ENCODE results near the gene PHACTR2.

DNA sequence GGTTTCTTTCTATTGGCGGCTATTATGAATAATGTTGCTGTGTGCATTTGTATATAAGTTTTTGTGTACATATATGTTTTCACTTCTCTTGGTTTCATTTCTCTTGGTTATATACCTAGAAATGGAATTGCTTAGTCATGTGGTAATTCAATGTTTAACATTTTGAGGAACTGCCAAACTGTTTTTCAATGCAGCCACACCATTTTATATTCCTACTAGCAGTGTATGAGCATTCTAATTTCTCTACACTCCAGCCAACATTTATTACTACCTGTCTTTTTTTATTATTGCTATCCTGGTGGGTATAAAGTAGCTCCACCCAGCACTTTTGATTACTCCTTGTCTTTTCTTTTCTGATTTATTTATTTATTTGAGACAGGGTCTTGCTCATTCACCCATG, 54.8 kb downstream of the PHACTR2 start:
- TF ChIP-seq PTBP1 (IDR thresholded peaks at IDR 0.05; ENCODE audit: low read depth, low read length, poor library complexity, severe bottlenecking) (no peak), SMARCE1 (IDR thresholded peaks at IDR 0.05; ENCODE audit: borderline replicate concordance) (no peak), ZNF143 (CRISPR knock-in tag; IDR thresholded peaks at IDR 0.05) (no peak), CREB1 (IDR thresholded peaks at IDR 0.05) (no peak), CREB1 (CRISPR knock-in tag; IDR thresholded peaks at IDR 0.05) (no peak), ZNF317 (CRISPR knock-in tag; IDR thresholded peaks at IDR 0.05) (no peak), MXD4 (CRISPR knock-in tag; IDR thresholded peaks at IDR 0.05) (no peak)
- TF ChIP-seq, protein P1, sequence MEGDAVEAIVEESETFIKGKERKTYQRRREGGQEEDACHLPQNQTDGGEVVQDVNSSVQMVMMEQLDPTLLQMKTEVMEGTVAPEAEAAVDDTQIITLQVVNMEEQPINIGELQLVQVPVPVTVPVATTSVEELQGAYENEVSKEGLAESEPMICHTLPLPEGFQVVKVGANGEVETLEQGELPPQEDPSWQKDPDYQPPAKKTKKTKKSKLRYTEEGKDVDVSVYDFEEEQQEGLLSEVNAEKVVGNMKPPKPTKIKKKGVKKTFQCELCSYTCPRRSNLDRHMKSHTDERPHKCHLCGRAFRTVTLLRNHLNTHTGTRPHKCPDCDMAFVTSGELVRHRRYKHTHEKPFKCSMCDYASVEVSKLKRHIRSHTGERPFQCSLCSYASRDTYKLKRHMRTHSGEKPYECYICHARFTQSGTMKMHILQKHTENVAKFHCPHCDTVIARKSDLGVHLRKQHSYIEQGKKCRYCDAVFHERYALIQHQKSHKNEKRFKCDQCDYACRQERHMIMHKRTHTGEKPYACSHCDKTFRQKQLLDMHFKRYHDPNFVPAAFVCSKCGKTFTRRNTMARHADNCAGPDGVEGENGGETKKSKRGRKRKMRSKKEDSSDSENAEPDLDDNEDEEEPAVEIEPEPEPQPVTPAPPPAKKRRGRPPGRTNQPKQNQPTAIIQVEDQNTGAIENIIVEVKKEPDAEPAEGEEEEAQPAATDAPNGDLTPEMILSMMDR (CRISPR knock-in tag; IDR thresholded peaks at IDR 0.05): no peak
- TF ChIP-seq, protein P2, sequence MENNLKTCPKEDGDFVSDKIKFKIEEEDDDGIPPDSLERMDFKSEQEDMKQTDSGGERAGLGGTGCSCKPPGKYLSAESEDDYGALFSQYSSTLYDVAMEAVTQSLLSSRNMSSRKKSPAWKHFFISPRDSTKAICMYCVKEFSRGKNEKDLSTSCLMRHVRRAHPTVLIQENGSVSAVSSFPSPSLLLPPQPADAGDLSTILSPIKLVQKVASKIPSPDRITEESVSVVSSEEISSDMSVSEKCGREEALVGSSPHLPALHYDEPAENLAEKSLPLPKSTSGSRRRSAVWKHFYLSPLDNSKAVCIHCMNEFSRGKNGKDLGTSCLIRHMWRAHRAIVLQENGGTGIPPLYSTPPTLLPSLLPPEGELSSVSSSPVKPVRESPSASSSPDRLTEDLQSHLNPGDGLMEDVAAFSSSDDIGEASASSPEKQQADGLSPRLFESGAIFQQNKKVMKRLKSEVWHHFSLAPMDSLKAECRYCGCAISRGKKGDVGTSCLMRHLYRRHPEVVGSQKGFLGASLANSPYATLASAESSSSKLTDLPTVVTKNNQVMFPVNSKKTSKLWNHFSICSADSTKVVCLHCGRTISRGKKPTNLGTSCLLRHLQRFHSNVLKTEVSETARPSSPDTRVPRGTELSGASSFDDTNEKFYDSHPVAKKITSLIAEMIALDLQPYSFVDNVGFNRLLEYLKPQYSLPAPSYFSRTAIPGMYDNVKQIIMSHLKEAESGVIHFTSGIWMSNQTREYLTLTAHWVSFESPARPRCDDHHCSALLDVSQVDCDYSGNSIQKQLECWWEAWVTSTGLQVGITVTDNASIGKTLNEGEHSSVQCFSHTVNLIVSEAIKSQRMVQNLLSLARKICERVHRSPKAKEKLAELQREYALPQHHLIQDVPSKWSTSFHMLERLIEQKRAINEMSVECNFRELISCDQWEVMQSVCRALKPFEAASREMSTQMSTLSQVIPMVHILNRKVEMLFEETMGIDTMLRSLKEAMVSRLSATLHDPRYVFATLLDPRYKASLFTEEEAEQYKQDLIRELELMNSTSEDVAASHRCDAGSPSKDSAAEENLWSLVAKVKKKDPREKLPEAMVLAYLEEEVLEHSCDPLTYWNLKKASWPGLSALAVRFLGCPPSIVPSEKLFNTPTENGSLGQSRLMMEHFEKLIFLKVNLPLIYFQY (CRISPR knock-in tag; IDR thresholded peaks at IDR 0.05; ENCODE audit: borderline replicate concordance): no peak

Data from HepG2 (cell line).